PC-9 (cell line): ENCODE measurements around the gene ARHGAP26. TPM values are rescaled to one million over a fixed set of nuclear protein-coding genes. Genes with fewer than 3 reads are reported as not detected.
A peak's percentile ranks its signal among the peaks of the same experiment; 100 is the strongest.

Source experiments
- BruUV-seq: library from RNA; stranded (reverse); fragments of 400-500 nt; replicated peaks from 2 replicates; lab custom pipeline; 2021; lab: Mats Ljungman, UMichigan
- CTCF ChIA-PET: fragments of 300-600 bp; sonication (Branson Sonifier 250); formaldehyde crosslinking; loops from one replicate; lab custom pipeline; 2022; ENCODE audit warnings: antibody characterized with exemption; lab: Charles Lee
- POLR2A ChIA-PET: fragments of 300-600 bp; sonication (Branson Sonifier 250); formaldehyde crosslinking; loops from one replicate; lab custom pipeline; 2022; ENCODE audit warnings: antibody characterized with exemption; ENCODE audit not compliant: unreplicated experiment; lab: Charles Lee
- DNase-seq, 2 experiments: peaks; one replicate each; pipeline versions ENCODE4 v3.0.0 to v3.0.0-alpha.2; 2015 to 2022; ENCODE audit warnings: mixed read lengths in 1 of 2
- H2AFZ ChIP-seq: fragments of 200-600 bp; sonication (generic); 2 replicates; pipeline ENCODE4 v1.8.1; 2017; ENCODE audit warnings: antibody characterized with exemption
- H3F3A ChIP-seq: fragments of 200-600 bp; sonication (generic); 2 replicates; pipeline ENCODE4 v1.8.1; 2017; ENCODE audit warnings: antibody characterized with exemption, mild to moderate bottlenecking, low read depth; ENCODE audit not compliant: insufficient read depth
- H3K27ac ChIP-seq: fragments of 200-600 bp; sonication (generic); 2 replicates; pipeline ENCODE4 v1.6.1; 2016; ENCODE audit warnings: mixed run types
- H3K27me3 ChIP-seq: fragments of 200-600 bp; sonication (generic); 2 replicates; pipeline ENCODE4 v1.6.1; 2016; ENCODE audit warnings: low read depth, mixed run types; ENCODE audit not compliant: insufficient read depth
- H3K36me3 ChIP-seq: fragments of 200-600 bp; sonication (generic); 2 replicates; pipeline ENCODE4 v1.6.1; 2016; ENCODE audit warnings: low read depth, mixed run types
- H3K4me1 ChIP-seq: fragments of 200-600 bp; sonication (generic); replicated peaks from 2 replicates; pipeline ENCODE4 v1.6.1; 2016; ENCODE audit warnings: mixed run types; ENCODE audit not compliant: insufficient read depth
- H3K4me2 ChIP-seq: fragments of 200-600 bp; sonication (generic); 2 replicates; pipeline ENCODE4 v1.6.1; 2017; ENCODE audit warnings: mixed run types
- H3K4me3 ChIP-seq: fragments of 200-600 bp; sonication (generic); 2 replicates; pipeline ENCODE4 v1.6.1; 2016; ENCODE audit warnings: mixed run types
- H3K79me2 ChIP-seq: fragments of 200-600 bp; sonication (generic); 2 replicates; pipeline ENCODE4 v1.6.1; 2017; ENCODE audit warnings: low read depth, mixed run types
- H3K9me2 ChIP-seq: fragments of 200-600 bp; sonication (generic); 2 replicates; pipeline ENCODE4 v1.8.1; 2017; ENCODE audit warnings: mild to moderate bottlenecking; ENCODE audit not compliant: insufficient read depth
- H3K9me3 ChIP-seq: fragments of 200-600 bp; sonication (generic); 2 replicates; pipeline ENCODE4 v1.8.1; 2016; ENCODE audit warnings: low read depth; ENCODE audit not compliant: insufficient read depth
- H4K20me1 ChIP-seq: fragments of 200-600 bp; sonication (generic); 2 replicates; pipeline ENCODE4 v1.8.1; 2017; ENCODE audit not compliant: insufficient read depth
- CTCF ChIP-seq: fragments of 200-600 bp; sonication (generic); conservative IDR thresholded peaks from 2 replicates; pipeline ENCODE4 v1.6.1; 2017; ENCODE audit warnings: mixed run types, antibody characterized with exemption, mild to moderate bottlenecking, moderate library complexity
- EZH2 ChIP-seq: fragments of 200-600 bp; sonication (generic); IDR thresholded peaks from 2 replicates; pipeline ENCODE4 v1.8.0; 2017; ENCODE audit warnings: antibody characterized with exemption, low read depth
- intact Hi-C: fragments of 100-400 bp; cut with micrococcal nuclease; formaldehyde crosslinking; loops from one replicate; pipeline ENCODE4 v1.10.0; 2022; ENCODE audit not compliant: unreplicated experiment
- total RNA-seq: library from RNA; stranded (reverse); gene quantifications from 2 replicates; pipeline ENCODE4 v1.2.3, GENCODE V29; 2021

Gene ARHGAP26
- total RNA-seq, 1 experiment from 2014 or later: 29.7 TPM

GRCh38 chr5:143047091-143047490, 276.9 kb downstream of the ARHGAP26 start:
- POLR2A ChIA-PET: no interaction called here

GRCh38 chr5:143050183-143050582, 280.0 kb downstream of the ARHGAP26 start:
- H3K4me2 ChIP-seq: no peak overlapping the region
- no peaks in the 10 kb centered on the region for H3K27me3 ChIP-seq
- no peaks in the 10 kb centered on the region for H4K20me1 ChIP-seq
- H3K4me1 ChIP-seq: peaks cover 13% of the 10 kb centered on the region
- no peaks in the 10 kb centered on the region; the same call in 1 of the 2 replicates for H3K9me2 ChIP-seq
- no peaks in the 10 kb centered on the region for H3F3A ChIP-seq
- H3K9me3 ChIP-seq: no peaks in the 10 kb centered on the region
- BruUV-seq: no TSS peak
- POLR2A ChIA-PET: interaction anchor here (0.7 kb wide), 1 partner anchor 47 kb away, joined by 4 read pairs; no protein-coding TSS in a partner anchor
- intact Hi-C loops: no loop called here
- H3K4me3 ChIP-seq: no peak overlapping the region
- TF ChIP-seq EZH2 (no peak), CTCF (no peak)
- H3K36me3 ChIP-seq: no peaks in the 10 kb centered on the region
- CTCF ChIA-PET: no interaction called here
- H3K79me2 ChIP-seq: no peaks in the 10 kb centered on the region
- no peak for DNase-seq
- H2AFZ ChIP-seq: no peak overlapping the region
- no peak overlapping the region for H3K27ac ChIP-seq

More at GRCh38 chr5:143047091-143047490, 276.9 kb downstream of the ARHGAP26 start:
- H3K4me3 ChIP-seq: no peak overlapping the region
- H3K36me3 ChIP-seq: 0 out of 2 replicates have a peak, but pooled peaks cover 6% of the 10 kb centered on the region
- H3K79me2 ChIP-seq: no peaks in the 10 kb centered on the region
- intact Hi-C loops: no loop called here
- no peaks in the 10 kb centered on the region for H4K20me1 ChIP-seq
- no peaks in the 10 kb centered on the region for H3K27me3 ChIP-seq
- TF ChIP-seq CTCF (no peak), EZH2 (no peak)
- BruUV-seq: no TSS peak
- H3F3A ChIP-seq: no peaks in the 10 kb centered on the region
- no peak for DNase-seq
- CTCF ChIA-PET: no interaction called here
- no peaks in the 10 kb centered on the region for H3K9me2 ChIP-seq
- no peak overlapping the region for H2AFZ ChIP-seq
- no peak overlapping the region for H3K27ac ChIP-seq
- peaks cover 13% of the 10 kb centered on the region for H3K4me1 ChIP-seq
- no peak overlapping the region for H3K4me2 ChIP-seq
- H3K9me3 ChIP-seq: no peaks in the 10 kb centered on the region

- Histone ChIP-seq H3K36me3 (no peaks in the 10 kb centered on the region), H3K4me2 (peak overlapping the region; percentile 50), H3K4me3 (no peak overlapping the region), H3K9me2 (no peaks in the 10 kb centered on the region; the same call in 1 of the 2 replicates), H3F3A (no peaks in the 10 kb centered on the region), H3K9me3 (no peaks in the 10 kb centered on the region), H3K27ac (0 out of 2 replicates have a peak overlapping the region, but pooled peaks have one; percentile 3), H3K79me2 (no peaks in the 10 kb centered on the region), H3K4me1 (peaks cover 13% of the 10 kb centered on the region), H4K20me1 (no peaks in the 10 kb centered on the region), H2AFZ (no peak overlapping the region), H3K27me3 (no peaks in the 10 kb centered on the region)
- CTCF ChIA-PET: no interaction called here
- peak; percentile 3 to 81 for DNase-seq
- POLR2A ChIA-PET: interaction anchor here (0.6 to 0.7 kb wide), 2 partner anchors 14 to 166 kb away, joined by 3 to 7 read pairs; no protein-coding TSS in a partner anchor
- TF ChIP-seq EZH2 (no peak), CTCF (no peak)
- BruUV-seq: no TSS peak
- intact Hi-C loops: no loop called here
Measured at GRCh38 chr5:143051244-143052058, 281.3 kb downstream of the ARHGAP26 start.
